CD4-positive, alpha-beta T cell (primary cell): Measurements from ENCODE around the gene CDKAL1. TPM values are rescaled to one million over a fixed set of nuclear protein-coding genes. Genes with fewer than 3 reads are reported as not detected.

ENCODE experiments used
- ATAC-seq: fragments of 200-7000 bp; cut with Tn5 transposase; one replicate; pipeline ENCODE4 v1.10.0; 2022; ENCODE audit warnings: mild to moderate bottlenecking; ENCODE audit not compliant: poor library complexity
- CTCF ChIA-PET: fragments of 350-600 bp; sonication (Branson Sonifier 250); formaldehyde crosslinking; loops from one replicate; lab custom pipeline; 2021; ENCODE audit warnings: antibody characterized with exemption, inconsistent platforms; lab: Charles Lee
- POLR2A ChIA-PET: fragments of 350-600 bp; sonication (Branson Sonifier 250); formaldehyde crosslinking; loops from one replicate; lab custom pipeline; 2021; ENCODE audit warnings: antibody characterized with exemption, inconsistent platforms; lab: Charles Lee
- DNase-seq, 14 experiments: peaks; one replicate each; pipeline ENCODE4 v3.0.0-alpha.2; 2013 to 2020; ENCODE audit warnings: mixed read lengths in 2 of 14
- H3K27ac ChIP-seq, 2 donors: one replicate each; pipeline versions ENCODE4 v1.5.1 to v1.7.0; 2013; ENCODE audit warnings: low read length in 2 of 2, low read depth in 1 of 2, mild to moderate bottlenecking in 1 of 2
- H3K27me3 ChIP-seq, 2 experiments: 1 replicate in 1 of 2; 2 replicates in 1 of 2; pipeline versions ENCODE4 v1.6.1 to v1.7.0; 2013; ENCODE audit warnings: low read length in 2 of 2, control low read depth in 1 of 2, mild to moderate bottlenecking in 1 of 2, moderate library complexity in 1 of 2; ENCODE audit not compliant: insufficient read depth in 2 of 2, control insufficient read depth in 1 of 2
- H3K36me3 ChIP-seq: one replicate; pipeline ENCODE4 v1.6.1; 2013; ENCODE audit warnings: low read length, control low read depth; ENCODE audit not compliant: insufficient read depth
- H3K4me1 ChIP-seq: one replicate; pipeline ENCODE4 v1.6.1; 2013; ENCODE audit warnings: low read length, control low read depth; ENCODE audit not compliant: insufficient read depth
- H3K4me3 ChIP-seq: one replicate; pipeline ENCODE4 v1.5.1; 2013; ENCODE audit warnings: mild to moderate bottlenecking, low read length, moderate library complexity
- H3K9me3 ChIP-seq, 2 experiments: 1 replicate in 1 of 2; 2 replicates in 1 of 2; pipeline versions ENCODE4 v1.6.1 to v1.7.0; 2013; ENCODE audit warnings: low read length in 2 of 2, mild to moderate bottlenecking in 2 of 2, control low read depth in 1 of 2, moderate library complexity in 1 of 2; ENCODE audit not compliant: control insufficient read depth in 1 of 2, insufficient read depth in 1 of 2
- H3K27ac Mint-ChIP-seq: one replicate; pipeline ENCODE4 v1.8.0; 2020; ENCODE audit warnings: mixed read lengths
- H3K27me3 Mint-ChIP-seq: one replicate; pipeline ENCODE4 v1.8.0; 2021; ENCODE audit warnings: mixed read lengths
- H3K36me3 Mint-ChIP-seq: one replicate; pipeline ENCODE4 v1.8.0; 2021; ENCODE audit warnings: low read depth, mixed read lengths
- H3K4me1 Mint-ChIP-seq: one replicate; pipeline ENCODE4 v1.8.0; 2021; ENCODE audit warnings: low read depth, mixed read lengths
- H3K4me3 Mint-ChIP-seq: one replicate; pipeline ENCODE4 v1.8.0; 2020; ENCODE audit warnings: mild to moderate bottlenecking, mixed read lengths
- H3K9me3 Mint-ChIP-seq: one replicate; pipeline ENCODE4 v1.8.0; 2020; ENCODE audit warnings: mixed read lengths
- CTCF ChIP-seq: fragments of 200-600 bp; IDR thresholded peaks from one replicate; pipeline ENCODE4 v1.8.0; 2022; ENCODE audit warnings: antibody characterized with exemption, mild to moderate bottlenecking
- intact Hi-C, 2 experiments: fragments of 100-400 bp; cut with DNase I in 1 of 2; cut with micrococcal nuclease in 1 of 2; formaldehyde crosslinking; loops; one replicate each; pipeline versions ENCODE4 v1.15.1 to v1.9.0; 2023 to 2025; cut with DNase I, micrococcal nuclease
- total RNA-seq, 174 experiments: library from RNA in 2 of 174; stranded (reverse) in 2 of 174; gene quantifications; one replicate each; pipeline ENCODE4 v1.2.3 and lab custom pipeline; 2021 to 2026

The CDKAL1 gene
- total RNA-seq, 2 experiments from 2014 or later = 21.3 to 23.9 TPM

- H3K4me3 ChIP-seq = no peak overlapping the region
- no peaks in the 10 kb centered on the region for H3K27me3 Mint-ChIP-seq
- no peak for DNase-seq
- H3K4me3 Mint-ChIP-seq = no peak overlapping the region
- peaks cover 26% of the 10 kb centered on the region for H3K36me3 Mint-ChIP-seq
- ChIA-PET POLR2A (interaction anchor here (0.7 kb wide), 1 partner anchor 696 kb away, joined by 3 read pairs; no protein-coding TSS in a partner anchor), CTCF (no interaction called here)
- no peaks in the 10 kb centered on the region for H3K36me3 ChIP-seq
- H3K4me1 Mint-ChIP-seq = no peaks in the 10 kb centered on the region
- intact Hi-C loops = no loop called here
- TF ChIP-seq CTCF = no peak
- no peaks in the 10 kb centered on the region for H3K9me3 Mint-ChIP-seq
- H3K27me3 ChIP-seq = no peaks in the 10 kb centered on the region
- H3K4me1 ChIP-seq = no peaks in the 10 kb centered on the region
- no peaks in the 10 kb centered on the region for H3K9me3 ChIP-seq
- H3K27ac Mint-ChIP-seq = no peak overlapping the region
- no peak for ATAC-seq
- no peak overlapping the region for H3K27ac ChIP-seq
Observed at GRCh38 chr6:20732896-20733295, 198.6 kb downstream of the CDKAL1 start.

GRCh38 chr6:20737912-20738311 lies 203.7 kb downstream of the CDKAL1 start:
- ChIA-PET POLR2A (no interaction called here), CTCF (no interaction called here)
- no peaks in the 10 kb centered on the region for H3K4me1 Mint-ChIP-seq
- peaks cover 4% of the 10 kb centered on the region for H3K9me3 Mint-ChIP-seq
- ATAC-seq (no peak), DNase-seq (no peak)
- no peak overlapping the region for H3K27ac Mint-ChIP-seq
- peaks cover 16% of the 10 kb centered on the region for H3K36me3 ChIP-seq
- H3K4me3 Mint-ChIP-seq = no peak overlapping the region
- no peaks in the 10 kb centered on the region for H3K27me3 Mint-ChIP-seq
- no peak for TF ChIP-seq CTCF
- intact Hi-C loops = no loop called here
- no peaks in the 10 kb centered on the region for H3K4me1 ChIP-seq
- H3K4me3 ChIP-seq = no peak overlapping the region
- no peaks in the 10 kb centered on the region for H3K27me3 ChIP-seq
- no peak overlapping the region for H3K27ac ChIP-seq
- no peaks in the 10 kb centered on the region for H3K9me3 ChIP-seq
- peaks cover 52% of the 10 kb centered on the region for H3K36me3 Mint-ChIP-seq

- peaks cover 14% of the 10 kb centered on the region for H3K4me1 Mint-ChIP-seq
- no peak for TF ChIP-seq CTCF
- Histone ChIP-seq H3K4me3 (no peak overlapping the region), H3K4me1 (no peaks in the 10 kb centered on the region), H3K36me3 (peaks cover 16% of the 10 kb centered on the region), H3K9me3 (no peaks in the 10 kb centered on the region), H3K27ac (no peak overlapping the region), H3K27me3 (no peaks in the 10 kb centered on the region)
- intact Hi-C loops = no loop called here
- H3K36me3 Mint-ChIP-seq = peaks cover 72% of the 10 kb centered on the region
- DNase-seq (no peak), ATAC-seq (no peak)
- H3K4me3 Mint-ChIP-seq = no peak overlapping the region
- no peaks in the 10 kb centered on the region for H3K27me3 Mint-ChIP-seq
- no peak overlapping the region for H3K27ac Mint-ChIP-seq
- H3K9me3 Mint-ChIP-seq = peaks cover 4% of the 10 kb centered on the region
- CTCF ChIA-PET = interaction anchor here (1.6 kb wide), 1 partner anchor 23 kb away, joined by 3 read pairs; no protein-coding TSS in a partner anchor
- POLR2A ChIA-PET = no interaction called here
Observed at GRCh38 chr6:20740088-20740487, 205.8 kb downstream of the CDKAL1 start.
